LNCAP (cell line): ENCODE data around the gene SLC2A1.

Source experiments
- TF ChIP-seq, protein P1 (sequence below): fragments of 450-650 bp; IDR thresholded peaks from 2 replicates; pipeline ENCODE4 v1.5.1; 2017; ENCODE audit warnings: mild to moderate bottlenecking

Gene SLC2A1

DNA sequence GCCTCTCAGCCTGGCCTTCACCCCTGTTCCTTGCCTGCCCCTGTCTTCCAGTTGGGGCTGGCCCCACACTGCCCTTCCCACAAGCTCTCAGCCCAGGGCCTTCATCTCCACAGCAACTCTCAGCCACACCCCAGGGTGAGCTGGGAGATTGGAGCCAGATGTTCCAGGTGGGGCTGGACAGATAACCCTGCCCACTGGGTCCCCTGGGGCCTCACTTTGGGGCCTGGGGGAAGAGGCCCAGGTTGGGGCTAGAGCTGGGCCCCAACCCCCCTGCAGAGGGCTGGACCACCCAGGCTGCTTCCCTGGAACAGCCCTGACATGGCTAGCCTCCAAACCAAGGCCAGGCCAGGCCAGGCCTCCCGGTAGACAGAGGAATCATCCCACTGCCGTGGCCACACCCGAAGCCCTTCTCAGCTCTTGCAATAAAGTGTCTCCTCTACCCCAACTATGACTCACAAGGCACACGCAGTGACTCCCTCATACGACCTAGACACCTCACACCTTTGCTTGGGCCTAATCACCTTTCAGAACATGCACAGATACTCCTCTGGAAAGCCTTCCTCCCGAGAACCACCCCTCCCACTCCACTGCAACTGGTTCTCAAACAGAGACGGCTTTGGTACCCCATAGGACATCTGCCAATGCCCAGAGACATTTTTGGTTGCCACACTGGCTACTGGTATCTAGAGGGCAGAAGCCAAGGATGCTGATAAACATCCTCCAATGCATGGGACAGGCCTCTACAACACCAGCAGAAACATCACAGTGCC, 22.2 kb downstream of the SLC2A1 start:
- TF ChIP-seq, protein P1, sequence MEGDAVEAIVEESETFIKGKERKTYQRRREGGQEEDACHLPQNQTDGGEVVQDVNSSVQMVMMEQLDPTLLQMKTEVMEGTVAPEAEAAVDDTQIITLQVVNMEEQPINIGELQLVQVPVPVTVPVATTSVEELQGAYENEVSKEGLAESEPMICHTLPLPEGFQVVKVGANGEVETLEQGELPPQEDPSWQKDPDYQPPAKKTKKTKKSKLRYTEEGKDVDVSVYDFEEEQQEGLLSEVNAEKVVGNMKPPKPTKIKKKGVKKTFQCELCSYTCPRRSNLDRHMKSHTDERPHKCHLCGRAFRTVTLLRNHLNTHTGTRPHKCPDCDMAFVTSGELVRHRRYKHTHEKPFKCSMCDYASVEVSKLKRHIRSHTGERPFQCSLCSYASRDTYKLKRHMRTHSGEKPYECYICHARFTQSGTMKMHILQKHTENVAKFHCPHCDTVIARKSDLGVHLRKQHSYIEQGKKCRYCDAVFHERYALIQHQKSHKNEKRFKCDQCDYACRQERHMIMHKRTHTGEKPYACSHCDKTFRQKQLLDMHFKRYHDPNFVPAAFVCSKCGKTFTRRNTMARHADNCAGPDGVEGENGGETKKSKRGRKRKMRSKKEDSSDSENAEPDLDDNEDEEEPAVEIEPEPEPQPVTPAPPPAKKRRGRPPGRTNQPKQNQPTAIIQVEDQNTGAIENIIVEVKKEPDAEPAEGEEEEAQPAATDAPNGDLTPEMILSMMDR, result no peak

DNA sequence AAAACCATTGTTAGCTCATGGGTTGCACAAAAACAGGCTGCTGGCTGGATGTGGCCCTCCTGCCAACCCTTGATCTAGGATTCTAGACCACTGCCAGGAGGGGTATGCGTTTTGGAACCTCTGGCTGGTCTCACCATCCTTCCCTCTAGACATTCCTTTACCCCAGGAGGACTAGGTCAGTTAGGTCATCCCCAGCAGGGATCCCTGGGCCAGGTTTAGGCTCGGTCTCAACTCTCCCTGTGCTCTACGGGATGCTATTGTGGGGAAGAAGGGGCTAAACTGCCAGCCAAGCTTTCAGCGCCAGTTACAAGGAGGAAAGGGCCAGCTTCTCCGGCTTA, 22.7 kb downstream of the SLC2A1 start:
- TF ChIP-seq, protein P1, result no peak

DNA sequence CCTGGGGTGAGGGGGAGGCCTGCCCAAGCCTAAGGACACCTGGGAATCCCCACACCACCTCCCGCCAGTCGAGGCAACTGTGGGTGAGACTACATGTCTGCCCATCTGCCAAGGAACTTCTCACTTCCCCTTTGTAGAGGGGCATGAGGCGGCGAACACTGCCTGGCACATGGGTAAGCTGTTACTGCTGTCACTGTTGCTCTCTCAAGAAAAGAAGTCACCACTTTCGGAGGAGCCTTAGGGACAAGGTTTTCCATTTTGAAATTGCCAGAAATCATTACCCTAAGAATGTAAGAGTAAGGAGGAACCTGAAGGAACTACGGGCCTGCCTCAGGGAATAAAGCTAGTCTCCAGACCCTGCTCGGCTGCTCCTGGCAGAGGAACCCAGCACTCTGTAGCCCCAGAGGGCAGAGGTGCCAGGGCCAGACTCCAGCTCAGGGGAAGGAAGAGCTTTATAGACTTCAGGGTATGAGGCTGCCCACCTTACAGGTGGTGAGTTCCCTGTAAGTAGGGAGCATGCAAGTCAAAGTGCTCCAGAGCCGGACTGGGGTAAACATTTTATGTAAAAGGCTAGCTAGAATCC, 23.3 kb downstream of the SLC2A1 start:
- TF ChIP-seq, protein P1, result no peak

DNA sequence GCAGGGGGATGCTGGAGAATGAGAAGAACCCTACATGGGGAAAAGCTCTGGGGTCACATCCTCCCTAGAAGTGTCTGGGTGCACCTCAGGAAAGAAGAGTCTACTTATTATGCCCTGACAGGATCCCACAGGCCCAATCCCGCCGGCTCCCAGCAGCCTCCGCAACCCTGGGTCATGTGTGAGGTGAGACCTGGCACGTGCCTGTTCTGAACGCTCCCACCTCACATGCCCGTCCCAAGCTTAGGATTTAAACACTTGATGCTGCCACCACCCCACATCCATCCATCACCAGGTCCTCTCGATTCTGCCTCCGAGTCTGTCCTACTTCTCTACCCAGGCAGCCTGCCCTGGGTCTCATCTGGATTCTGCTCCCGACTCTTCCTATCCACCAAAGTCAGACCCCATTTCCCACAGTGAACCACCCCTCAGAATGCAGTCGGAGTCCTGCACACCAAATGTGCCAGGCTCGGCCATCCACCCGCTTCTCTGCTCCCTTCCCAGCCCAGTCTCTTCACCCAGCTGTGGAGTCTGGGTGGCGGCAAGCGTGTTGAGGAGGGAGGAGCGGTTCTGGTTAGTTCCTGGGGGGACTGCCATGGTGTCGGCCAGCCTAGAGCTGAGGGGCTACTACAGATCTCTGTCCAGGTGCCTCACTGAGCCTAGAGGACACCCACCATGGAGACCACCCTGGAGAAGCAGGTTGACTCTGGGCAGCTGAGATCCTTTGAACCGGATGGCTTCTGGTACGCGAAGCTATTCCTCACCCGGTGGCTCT, 23.9 kb downstream of the SLC2A1 start:
- TF ChIP-seq, protein P1, result no peak

DNA sequence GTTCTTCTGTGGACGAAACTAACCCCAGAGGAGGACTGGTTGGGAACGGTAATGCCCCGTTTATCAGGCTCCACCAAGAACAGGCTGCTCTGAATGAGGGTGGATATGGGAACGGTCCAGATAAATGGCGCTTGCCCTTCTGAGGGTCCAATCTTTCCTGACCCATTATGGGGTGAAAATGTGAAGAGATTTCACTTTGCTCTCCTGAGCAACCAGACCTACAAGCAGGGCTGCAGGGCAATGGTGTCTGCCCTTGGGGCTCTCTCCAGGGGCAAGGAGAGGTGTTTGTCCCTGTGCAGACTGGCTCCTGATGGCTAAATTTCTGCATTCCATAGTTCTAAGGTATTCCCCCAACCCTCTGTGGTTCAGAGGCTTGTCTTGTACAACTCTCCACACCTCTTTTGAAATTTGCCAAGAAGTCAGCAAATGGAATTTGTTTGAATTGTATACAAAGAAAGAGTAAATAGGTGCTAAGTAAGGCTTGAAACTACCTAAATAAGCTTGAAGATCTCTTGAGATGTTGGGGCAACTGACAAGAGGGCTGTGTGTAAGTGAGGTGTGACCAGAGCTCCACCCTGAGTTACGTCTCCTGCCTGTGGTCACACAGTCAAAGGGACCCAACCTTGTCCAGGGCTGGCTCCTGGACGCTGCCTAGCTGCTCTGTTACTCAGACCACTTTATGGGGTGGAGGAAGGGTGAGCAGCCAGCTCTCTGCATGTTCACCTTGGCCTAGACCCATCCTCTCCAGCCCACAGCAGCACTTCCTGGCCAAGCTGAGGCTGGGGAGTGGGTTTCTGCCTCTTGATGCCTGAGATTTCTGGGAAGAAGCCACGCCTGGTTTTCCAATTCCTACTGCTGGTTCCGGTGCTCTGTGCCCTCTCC, 24.8 kb downstream of the SLC2A1 start:
- TF ChIP-seq, protein P1, result no peak

DNA sequence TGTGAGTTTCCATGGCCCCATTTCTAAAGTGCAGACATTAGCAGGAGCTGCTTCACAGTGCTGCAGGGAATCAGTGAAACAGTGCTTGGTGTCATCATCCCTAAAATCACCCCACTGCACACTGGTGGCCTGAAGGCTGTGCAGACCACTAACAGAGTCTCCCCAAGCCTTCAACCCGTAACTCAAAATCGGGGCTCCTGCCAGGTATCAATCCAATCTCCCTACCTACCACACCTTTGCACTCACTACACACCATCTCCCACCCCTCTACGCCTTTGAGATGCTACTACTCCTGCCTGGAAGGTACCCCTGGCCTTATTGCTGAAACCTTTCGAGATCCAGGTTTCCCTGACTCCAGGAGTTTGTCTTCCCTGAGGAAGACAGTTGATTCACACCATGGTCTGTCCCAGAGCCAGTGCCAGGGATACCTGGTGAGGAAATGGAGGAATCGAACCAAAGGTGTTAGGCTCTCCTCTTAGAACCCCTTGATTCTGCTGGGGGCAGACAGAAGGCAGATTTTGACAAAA, 25.5 kb downstream of the SLC2A1 start:
- TF ChIP-seq, protein P1, result no peak

DNA sequence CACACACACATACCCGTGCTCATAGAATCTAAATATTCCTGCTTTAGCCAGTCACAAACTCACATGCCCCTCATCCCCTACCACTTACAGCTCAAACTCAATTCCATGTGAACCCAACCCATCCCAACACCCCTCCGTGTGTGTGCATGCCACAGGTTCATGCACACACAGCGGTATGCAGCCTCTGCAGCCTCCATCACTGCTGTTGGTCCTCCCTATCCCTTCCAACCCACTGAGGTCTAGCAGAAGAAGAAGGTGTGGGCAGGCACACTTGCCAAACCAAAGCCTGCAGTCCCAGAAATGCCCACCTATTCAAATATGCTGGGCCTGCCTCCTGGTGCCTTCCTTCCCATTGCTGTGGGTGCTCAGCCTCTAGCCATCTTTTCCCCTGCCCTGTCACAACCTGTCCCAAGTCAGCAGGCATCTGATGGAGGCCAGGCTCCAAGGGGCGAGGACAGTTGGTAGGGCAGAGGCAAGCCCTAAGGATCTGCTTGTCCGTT, 26.2 kb downstream of the SLC2A1 start:
- TF ChIP-seq, protein P1, result no peak
